KMS-11 (cell line): ENCODE results near the gene PALM3.

Experiments used
- H2AFZ ChIP-seq: fragments of 200-600 bp; sonication (generic); 2 replicates; pipeline ENCODE4 v1.6.1; 2016; ENCODE audit warnings: antibody characterized with exemption, mixed run types, low read depth
- H3K27ac ChIP-seq: fragments of 200-600 bp; sonication (generic); 2 replicates; pipeline ENCODE4 v1.6.1; 2016; ENCODE audit warnings: mild to moderate bottlenecking, mixed run types
- H3K27me3 ChIP-seq: fragments of 200-600 bp; sonication (generic); 2 replicates; pipeline ENCODE4 v1.6.1; 2017; ENCODE audit warnings: mild to moderate bottlenecking, low read depth, mixed run types, moderate library complexity; ENCODE audit not compliant: insufficient read depth
- H3K36me3 ChIP-seq: fragments of 200-600 bp; sonication (generic); 2 replicates; pipeline ENCODE4 v1.6.1; 2017; ENCODE audit warnings: mild to moderate bottlenecking, mixed run types; ENCODE audit not compliant: insufficient read depth
- H3K4me1 ChIP-seq: fragments of 200-600 bp; sonication (generic); 2 replicates; pipeline ENCODE4 v1.6.1; 2016; ENCODE audit warnings: mild to moderate bottlenecking, low read depth, mixed run types; ENCODE audit not compliant: poor library complexity, severe bottlenecking
- H3K4me2 ChIP-seq: fragments of 200-600 bp; sonication (generic); 2 replicates; pipeline ENCODE4 v1.7.0; 2016; ENCODE audit warnings: mild to moderate bottlenecking, mixed run types
- H3K4me3 ChIP-seq: fragments of 200-600 bp; sonication (generic); IDR thresholded peaks from 2 replicates; pipeline ENCODE4 v1.6.1; 2017; ENCODE audit warnings: low read depth, low read length, mixed read lengths; ENCODE audit not compliant: insufficient read depth
- H3K79me2 ChIP-seq: fragments of 200-600 bp; sonication (generic); 2 replicates; pipeline ENCODE4 v1.6.1; 2016; ENCODE audit warnings: low read depth, mixed run types; ENCODE audit not compliant: insufficient read depth
- H3K9ac ChIP-seq: fragments of 200-600 bp; sonication (generic); 2 replicates; pipeline ENCODE4 v1.6.1; 2016; ENCODE audit warnings: mild to moderate bottlenecking, mixed run types
- H4K20me1 ChIP-seq: fragments of 200-600 bp; sonication (generic); 2 replicates; pipeline ENCODE4 v1.6.1; 2016; ENCODE audit warnings: mild to moderate bottlenecking, mixed run types; ENCODE audit not compliant: insufficient read depth
- CTCF ChIP-seq: fragments of 200-600 bp; sonication (generic); conservative IDR thresholded peaks from 2 replicates; pipeline ENCODE4 v1.6.1; 2017; ENCODE audit warnings: low read depth, mild to moderate bottlenecking, antibody characterized with exemption, low read length, moderate library complexity, mixed read lengths

PALM3 gene

GRCh38 chr19:14086098-14086497 lies 24.2 kb upstream of the PALM3 start:
- Histone ChIP-seq H3K36me3 (no peaks in the 10 kb centered on the region), H3K27ac (no peak overlapping the region), H3K79me2 (no peaks in the 10 kb centered on the region), H2AFZ (no peak overlapping the region), H3K4me3 (no peak overlapping the region), H4K20me1 (no peaks in the 10 kb centered on the region), H3K4me1 (peaks cover 5% of the 10 kb centered on the region), H3K9ac (no peak overlapping the region), H3K27me3 (no peaks in the 10 kb centered on the region), H3K4me2 (no peak overlapping the region)
- no peak for TF ChIP-seq CTCF

- H3K36me3 ChIP-seq = no peaks in the 10 kb centered on the region
- no peaks in the 10 kb centered on the region for H3K79me2 ChIP-seq
- H3K9ac ChIP-seq = no peak within 1 kb of the TSS
- H4K20me1 ChIP-seq = no peaks in the 10 kb centered on the region
- no peaks in the 10 kb centered on the region for H3K27me3 ChIP-seq
- peaks cover 6% of the 10 kb centered on the region for H3K4me1 ChIP-seq
- no peak within 1 kb of the TSS for H3K4me2 ChIP-seq
- no peak within 1 kb of the TSS for H3K4me3 ChIP-seq
- no peak within 1 kb of the TSS for H2AFZ ChIP-seq
- H3K27ac ChIP-seq = no peak within 1 kb of the TSS
- TF ChIP-seq CTCF = no peak
These were observed 23.6 kb upstream of the PALM3 start, which contains the start of gene C19orf67 for GRCh38 chr19:14085309-14085995. TSS of gene C19orf67 (minus strand) at chr19:14085783. CDS start at chr19:14085627, 156 bp downstream.

GRCh38 chr19:14082675-14082960 lies 20.7 kb upstream of the PALM3 start:
- no peak overlapping the region for H3K9ac ChIP-seq
- H3K4me1 ChIP-seq = peaks cover 10% of the 10 kb centered on the region
- H2AFZ ChIP-seq = no peak overlapping the region
- no peaks in the 10 kb centered on the region for H3K79me2 ChIP-seq
- H3K4me2 ChIP-seq = 0 out of 2 replicates have a peak overlapping the region, but pooled peaks have one; percentile 75
- TF ChIP-seq CTCF = no peak
- H3K27me3 ChIP-seq = no peaks in the 10 kb centered on the region
- no peaks in the 10 kb centered on the region for H3K36me3 ChIP-seq
- no peak overlapping the region for H3K27ac ChIP-seq
- H4K20me1 ChIP-seq = no peaks in the 10 kb centered on the region
- no peak overlapping the region for H3K4me3 ChIP-seq

GRCh38 chr19:14081797-14082674 lies 20.2 kb upstream of the PALM3 start:
- Histone ChIP-seq H3K36me3 (no peaks in the 10 kb centered on the region), H3K4me3 (no peak overlapping the region), H3K4me1 (peaks cover 10% of the 10 kb centered on the region), H4K20me1 (no peaks in the 10 kb centered on the region), H3K4me2 (peak overlapping the region; percentile 75), H3K27ac (peak overlapping the region; percentile 28; the same call in 1 of the 2 replicates), H3K9ac (peak overlapping the region; percentile 61), H2AFZ (peak overlapping the region; percentile 72), H3K27me3 (no peaks in the 10 kb centered on the region), H3K79me2 (no peaks in the 10 kb centered on the region)
- no peak for TF ChIP-seq CTCF
